Mesenchymal stem cell (in vitro differentiated cells and primary cell): ENCODE data around the gene HNRNPA3.
"Not testable (repeated sequence)": the region's sequence is repeated elsewhere in the genome, so short reads cannot be mapped to it uniquely, and the experiment has no call there.

Experiments
- DNase-seq: peaks from one replicate; pipeline ENCODE4 v3.0.0-alpha.2; 2013
- H2AFZ ChIP-seq: one replicate; pipeline ENCODE4 v1.6.1; 2013; ENCODE audit warnings: low read depth, mild to moderate bottlenecking, control low read depth, inconsistent platforms, low read length, moderate library complexity
- H2AK5ac ChIP-seq: 2 replicates; pipeline ENCODE4 v1.6.1; 2013; ENCODE audit warnings: low read length, moderate library complexity, mild to moderate bottlenecking, inconsistent platforms; ENCODE audit not compliant: severe bottlenecking
- H2BK120ac ChIP-seq: one replicate; pipeline ENCODE4 v1.6.1; 2013; ENCODE audit warnings: low read depth, mild to moderate bottlenecking, inconsistent platforms, low read length, moderate library complexity
- H2BK12ac ChIP-seq, 2 experiments: one replicate each; pipeline ENCODE4 v1.6.1; 2013; ENCODE audit warnings: inconsistent platforms in 2 of 2, low read length in 2 of 2, mild to moderate bottlenecking in 2 of 2, moderate library complexity in 2 of 2, control low read depth in 1 of 2
- H2BK15ac ChIP-seq: one replicate; pipeline ENCODE4 v1.6.1; 2013; ENCODE audit warnings: mild to moderate bottlenecking, low read depth, inconsistent platforms; ENCODE audit not compliant: poor library complexity, severe bottlenecking
- H2BK5ac ChIP-seq: 2 replicates; pipeline ENCODE4 v1.6.1; 2013; ENCODE audit warnings: low read depth, mild to moderate bottlenecking, low read length, control low read depth, inconsistent platforms; ENCODE audit not compliant: poor library complexity, severe bottlenecking
- H3K14ac ChIP-seq, 2 experiments: one replicate each; pipeline ENCODE4 v1.6.1; 2013; ENCODE audit warnings: inconsistent platforms in 2 of 2, low read length in 2 of 2, control low read depth in 1 of 2, mild to moderate bottlenecking in 1 of 2, moderate library complexity in 1 of 2
- H3K18ac ChIP-seq, 2 experiments: one replicate each; pipeline ENCODE4 v1.6.1; 2013; ENCODE audit warnings: inconsistent platforms in 2 of 2, low read length in 2 of 2, control low read depth in 1 of 2, low read depth in 1 of 2, mild to moderate bottlenecking in 1 of 2
- H3K23ac ChIP-seq, 2 experiments: one replicate each; pipeline ENCODE4 v1.6.1; 2013; ENCODE audit warnings: inconsistent platforms in 2 of 2, low read length in 2 of 2, mild to moderate bottlenecking in 2 of 2, moderate library complexity in 2 of 2, control low read depth in 1 of 2
- H3K27ac ChIP-seq: 2 replicates; pipeline ENCODE4 v1.5.1; 2013; ENCODE audit warnings: mild to moderate bottlenecking, moderate library complexity, low read length, control low read depth, inconsistent platforms; ENCODE audit not compliant: poor library complexity, severe bottlenecking
- H3K27me3 ChIP-seq, 2 experiments: 2 replicates each; pipeline versions ENCODE4 v1.6.1 to v1.7.0; 2013; ENCODE audit warnings: low read length in 2 of 2, mild to moderate bottlenecking in 2 of 2, moderate library complexity in 2 of 2, control low read depth in 1 of 2, inconsistent platforms in 1 of 2; ENCODE audit not compliant: control insufficient read depth in 1 of 2, insufficient read depth in 1 of 2
- H3K36me3 ChIP-seq, 2 experiments: 2 replicates each; pipeline versions ENCODE4 v1.6.1 to v1.7.0; 2013; ENCODE audit warnings: low read length in 2 of 2, control low read depth in 1 of 2, inconsistent platforms in 1 of 2, low read depth in 1 of 2, mild to moderate bottlenecking in 1 of 2; ENCODE audit not compliant: insufficient read depth in 2 of 2, control insufficient read depth in 1 of 2
- H3K4ac ChIP-seq, 2 experiments: one replicate each; pipeline ENCODE4 v1.6.1; 2013; ENCODE audit warnings: inconsistent platforms in 2 of 2, low read length in 2 of 2, mild to moderate bottlenecking in 2 of 2, moderate library complexity in 2 of 2, control low read depth in 1 of 2, low read depth in 1 of 2
- H3K4me1 ChIP-seq: 2 replicates; pipeline ENCODE4 v1.6.1; 2013; ENCODE audit warnings: low read depth, low read length, control low read depth; ENCODE audit not compliant: control insufficient read depth, insufficient read depth
- H3K4me2 ChIP-seq: 2 replicates; pipeline ENCODE4 v1.6.1; 2013; ENCODE audit warnings: low read length, mild to moderate bottlenecking, inconsistent platforms; ENCODE audit not compliant: poor library complexity, severe bottlenecking
- H3K4me3 ChIP-seq, 2 experiments: 2 replicates each; pipeline versions ENCODE4 v1.5.1 to v1.7.0; 2013; ENCODE audit warnings: low read length in 2 of 2, mild to moderate bottlenecking in 2 of 2, control low read depth in 1 of 2, low read depth in 1 of 2; ENCODE audit not compliant: insufficient read depth in 1 of 2
- H3K79me1 ChIP-seq: replicated peaks from 2 replicates; pipeline ENCODE4 v1.6.1; 2013; ENCODE audit warnings: mild to moderate bottlenecking, control low read depth, low read length, inconsistent platforms; ENCODE audit not compliant: poor library complexity, severe bottlenecking
- H3K9ac ChIP-seq: 2 replicates; pipeline ENCODE4 v1.7.0; 2013; ENCODE audit warnings: mild to moderate bottlenecking, low read length, moderate library complexity
- H3K9me3 ChIP-seq: 2 replicates; pipeline ENCODE4 v1.7.0; 2013; ENCODE audit warnings: mild to moderate bottlenecking, low read length; ENCODE audit not compliant: control insufficient read depth
- H4K8ac ChIP-seq: one replicate; pipeline ENCODE4 v1.6.1; 2013; ENCODE audit warnings: inconsistent platforms, mild to moderate bottlenecking, low read length, moderate library complexity
- H4K91ac ChIP-seq: one replicate; pipeline ENCODE4 v1.6.1; 2013; ENCODE audit warnings: mild to moderate bottlenecking, low read length, inconsistent platforms
- WGBS: methylation state at CpG from one replicate; pipeline ENCODE4 v1.1.7; 2013; ENCODE audit warnings: mixed read lengths; 5-methylcytosine and 5-hydroxymethylcytosine counted together

HNRNPA3 gene

DNA sequence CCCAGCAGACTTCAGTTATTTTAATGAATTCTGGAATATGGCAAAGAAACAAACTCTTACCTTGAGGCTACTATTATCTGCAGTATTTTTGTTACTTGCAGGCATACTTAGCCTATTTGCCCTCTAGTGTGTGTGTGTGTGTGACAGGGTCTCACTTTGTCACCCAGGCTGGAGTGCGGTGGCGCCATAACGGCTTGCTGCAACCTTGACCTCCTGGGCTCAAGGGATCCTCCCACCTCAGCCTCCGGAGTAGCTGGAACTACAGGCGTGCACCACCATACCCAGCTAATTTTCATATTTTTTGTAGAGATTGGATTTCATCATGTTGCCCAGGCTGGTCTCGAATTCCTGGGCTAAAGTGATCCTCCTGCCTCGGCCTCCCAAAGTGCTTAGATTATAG is 12.2 kb upstream of the HNRNPA3 start:
- H3K9me3 ChIP-seq, H2BK12ac ChIP-seq, H3K27me3 ChIP-seq, H4K91ac ChIP-seq, H4K8ac ChIP-seq, H3K23ac ChIP-seq, H3K36me3 ChIP-seq, H3K27ac ChIP-seq, H3K4me1 ChIP-seq, H2BK5ac ChIP-seq, H2AK5ac ChIP-seq, H3K9ac ChIP-seq, H3K4me3 ChIP-seq, H3K18ac ChIP-seq, H3K79me1 ChIP-seq, H2BK120ac ChIP-seq, H3K4ac ChIP-seq, DNase-seq, H2BK15ac ChIP-seq, H3K4me2 ChIP-seq, H3K14ac ChIP-seq, H2AFZ ChIP-seq: not testable (repeated sequence)
- WGBS = 97% methylated on average over 6 of the region's 7 CpGs

- H2BK15ac ChIP-seq = no peak overlapping the region
- no peak overlapping the region for H3K9ac ChIP-seq
- 73% methylated on average over 3 of the region's 3 CpGs for WGBS
These were observed 10.7 kb upstream of the HNRNPA3 start for GRCh38 chr2:177201919-177202346.

DNA sequence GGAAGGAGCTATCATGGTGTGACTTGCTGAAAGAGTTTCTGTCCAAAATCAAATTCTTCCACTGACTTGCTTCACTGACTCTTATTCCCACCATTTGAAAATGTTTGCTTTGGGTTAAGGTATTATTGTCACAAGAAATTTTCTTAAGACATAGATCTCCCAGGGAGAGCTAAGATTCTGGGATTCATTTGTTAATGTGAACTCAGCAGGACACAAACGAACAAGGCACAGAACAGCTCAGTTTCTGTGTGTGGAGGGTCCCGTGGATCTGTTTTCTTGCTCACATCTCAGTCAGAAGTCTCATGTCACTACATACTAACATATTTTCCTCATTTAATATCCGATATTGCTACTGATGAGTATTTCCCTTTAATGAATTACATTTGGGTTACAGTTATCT is 8.2 kb upstream of the HNRNPA3 start:
- H3K23ac ChIP-seq = no peak overlapping the region
- no peak overlapping the region for H2BK120ac ChIP-seq
- H2AFZ ChIP-seq = no peak overlapping the region
- H3K79me1 ChIP-seq = peaks cover 4% of the 10 kb centered on the region
- H3K27me3 ChIP-seq = no peaks in the 10 kb centered on the region
- H2AK5ac ChIP-seq = no peak overlapping the region
- H3K18ac ChIP-seq = no peak overlapping the region
- H3K4me2 ChIP-seq = no peak overlapping the region
- no peak overlapping the region for H4K8ac ChIP-seq
- WGBS = 65% methylated on average over 2 of the region's 3 CpGs
- DNase-seq = no peak
- no peak overlapping the region for H3K4ac ChIP-seq
- H2BK12ac ChIP-seq = no peak overlapping the region
- H3K9ac ChIP-seq = no peak overlapping the region
- H2BK5ac ChIP-seq = no peak overlapping the region
- no peak overlapping the region for H3K27ac ChIP-seq
- H2BK15ac ChIP-seq = no peak overlapping the region
- H4K91ac ChIP-seq = no peak overlapping the region
- H3K9me3 ChIP-seq = no peaks in the 10 kb centered on the region
- H3K14ac ChIP-seq = no peak overlapping the region
- no peak overlapping the region for H3K4me3 ChIP-seq
- no peaks in the 10 kb centered on the region for H3K36me3 ChIP-seq
- no peaks in the 10 kb centered on the region for H3K4me1 ChIP-seq

More at GRCh38 chr2:177201919-177202346, 10.7 kb upstream of the HNRNPA3 start:
- no peak overlapping the region for H2BK12ac ChIP-seq
- no peak overlapping the region for H4K8ac ChIP-seq
- no peak overlapping the region for H2BK5ac ChIP-seq
- no peaks in the 10 kb centered on the region for H3K36me3 ChIP-seq
- no peaks in the 10 kb centered on the region for H3K27me3 ChIP-seq
- H3K18ac ChIP-seq = no peak overlapping the region
- no peak overlapping the region for H3K4me2 ChIP-seq
- H2AK5ac ChIP-seq = no peak overlapping the region
- H3K27ac ChIP-seq = no peak overlapping the region
- no peak overlapping the region for H2BK120ac ChIP-seq
- H3K4ac ChIP-seq = no peak overlapping the region
- no peak overlapping the region for H3K23ac ChIP-seq
- no peak overlapping the region for H4K91ac ChIP-seq
- no peak overlapping the region for H2AFZ ChIP-seq
- H3K79me1 ChIP-seq = peaks cover 2% of the 10 kb centered on the region
- H3K4me1 ChIP-seq = no peaks in the 10 kb centered on the region
- H3K9me3 ChIP-seq = no peaks in the 10 kb centered on the region
- no peak overlapping the region for H3K4me3 ChIP-seq
- no peak for DNase-seq
- H3K14ac ChIP-seq = no peak overlapping the region

GRCh38 chr2:177207101-177207500 is 5.5 kb upstream of the HNRNPA3 start:
- Histone ChIP-seq H3K4me1 (peaks cover 2% of the 10 kb centered on the region), H3K27me3 (no peaks in the 10 kb centered on the region), H3K27ac (no peak overlapping the region), H3K4me3 (no peak overlapping the region), H3K79me1 (peaks cover 10% of the 10 kb centered on the region), H2BK12ac (no peak overlapping the region), H3K36me3 (no peaks in the 10 kb centered on the region), H2AFZ (no peak overlapping the region), H3K9me3 (no peaks in the 10 kb centered on the region), H2BK120ac (no peak overlapping the region), H3K14ac (no peak overlapping the region), H3K4ac (no peak overlapping the region), H4K91ac (no peak overlapping the region), H2BK15ac (no peak overlapping the region), H4K8ac (no peak overlapping the region), H3K18ac (no peak overlapping the region), H2BK5ac (no peak overlapping the region), H3K4me2 (no peak overlapping the region), H2AK5ac (no peak overlapping the region), H3K9ac (no peak overlapping the region), H3K23ac (no peak overlapping the region)
- no peak for DNase-seq
- 92% methylated on average over 2 of the region's 2 CpGs for WGBS
